GM12801 (cell line): ENCODE data around the gene PSMA3.

ENCODE experiments used
- TF ChIP-seq, protein P1 (sequence below): IDR thresholded peaks from one replicate; pipeline ENCODE4 v1.5.1; 2011; ENCODE audit warnings: control low read depth; ENCODE audit not compliant: insufficient read length; ENCODE audit errors: extremely low read depth

PSMA3 gene

GRCh38 chr14:58245562-58245961, 919 bp downstream of the PSMA3 start:
- TF ChIP-seq, protein P1, sequence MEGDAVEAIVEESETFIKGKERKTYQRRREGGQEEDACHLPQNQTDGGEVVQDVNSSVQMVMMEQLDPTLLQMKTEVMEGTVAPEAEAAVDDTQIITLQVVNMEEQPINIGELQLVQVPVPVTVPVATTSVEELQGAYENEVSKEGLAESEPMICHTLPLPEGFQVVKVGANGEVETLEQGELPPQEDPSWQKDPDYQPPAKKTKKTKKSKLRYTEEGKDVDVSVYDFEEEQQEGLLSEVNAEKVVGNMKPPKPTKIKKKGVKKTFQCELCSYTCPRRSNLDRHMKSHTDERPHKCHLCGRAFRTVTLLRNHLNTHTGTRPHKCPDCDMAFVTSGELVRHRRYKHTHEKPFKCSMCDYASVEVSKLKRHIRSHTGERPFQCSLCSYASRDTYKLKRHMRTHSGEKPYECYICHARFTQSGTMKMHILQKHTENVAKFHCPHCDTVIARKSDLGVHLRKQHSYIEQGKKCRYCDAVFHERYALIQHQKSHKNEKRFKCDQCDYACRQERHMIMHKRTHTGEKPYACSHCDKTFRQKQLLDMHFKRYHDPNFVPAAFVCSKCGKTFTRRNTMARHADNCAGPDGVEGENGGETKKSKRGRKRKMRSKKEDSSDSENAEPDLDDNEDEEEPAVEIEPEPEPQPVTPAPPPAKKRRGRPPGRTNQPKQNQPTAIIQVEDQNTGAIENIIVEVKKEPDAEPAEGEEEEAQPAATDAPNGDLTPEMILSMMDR = no peak

DNA sequence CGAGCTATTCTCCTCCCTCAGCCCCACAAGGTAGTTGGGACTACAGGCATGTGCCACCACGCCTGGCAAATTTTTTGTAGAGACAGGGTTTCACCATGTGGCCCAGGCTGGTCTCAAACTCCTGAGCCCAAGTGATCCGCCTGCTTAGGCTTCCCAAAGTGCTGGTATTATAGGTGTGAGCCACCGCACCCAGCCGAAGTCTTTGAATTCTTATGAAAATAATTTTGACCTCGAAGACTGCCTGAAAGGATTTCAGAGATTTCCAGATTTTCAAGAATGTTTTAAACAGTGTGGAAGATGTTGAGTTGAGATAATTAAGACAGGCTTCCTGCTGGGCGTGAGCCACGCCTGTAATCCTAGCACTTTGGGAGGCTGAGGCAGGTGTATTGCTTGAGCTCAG, 5.0 kb downstream of the PSMA3 start:
- TF ChIP-seq, protein P1 = no peak

DNA sequence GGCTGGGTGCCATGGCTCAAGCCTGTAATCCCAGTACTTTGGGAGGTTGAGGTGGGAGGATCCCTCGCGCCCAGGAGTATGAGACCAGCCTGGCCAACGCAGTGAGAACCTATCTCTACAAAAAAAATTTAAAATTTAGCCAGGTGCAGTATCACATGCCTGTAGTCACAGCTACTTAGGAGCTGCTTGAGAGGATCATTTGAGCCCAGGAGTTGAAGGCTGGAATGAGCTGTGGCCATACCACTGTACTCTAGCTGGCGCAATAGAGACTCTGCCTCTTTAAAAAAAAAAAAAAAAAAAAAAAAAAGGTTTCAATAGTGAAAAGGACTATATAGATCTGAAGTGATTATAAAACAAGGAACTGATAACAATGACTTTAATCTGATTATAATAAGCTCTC, 13.5 kb downstream of the PSMA3 start:
- TF ChIP-seq, protein P1 = no peak

DNA sequence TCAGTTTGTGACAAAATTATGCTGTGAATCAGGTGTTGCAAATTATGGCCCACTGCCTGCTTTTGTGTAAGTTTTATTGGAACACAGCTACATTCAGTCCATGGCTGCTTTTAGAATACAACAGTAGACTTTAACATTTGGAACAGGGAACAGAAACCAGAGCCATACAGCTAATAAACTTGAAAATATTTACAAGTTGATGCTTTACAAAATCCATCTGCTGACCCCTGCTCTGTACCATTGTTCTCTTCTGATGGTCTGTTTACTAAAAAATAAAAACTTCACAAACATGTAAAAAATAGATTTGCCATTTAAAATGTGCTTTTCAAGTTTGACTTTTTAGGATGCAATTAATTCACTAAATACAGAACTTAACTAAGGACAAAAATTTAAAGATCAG, 20.8 kb downstream of the PSMA3 start:
- TF ChIP-seq, protein P1 = no peak

GRCh38 chr14:58270628-58271027, 26.0 kb downstream of the PSMA3 start:
- TF ChIP-seq, protein P1 = no peak

DNA sequence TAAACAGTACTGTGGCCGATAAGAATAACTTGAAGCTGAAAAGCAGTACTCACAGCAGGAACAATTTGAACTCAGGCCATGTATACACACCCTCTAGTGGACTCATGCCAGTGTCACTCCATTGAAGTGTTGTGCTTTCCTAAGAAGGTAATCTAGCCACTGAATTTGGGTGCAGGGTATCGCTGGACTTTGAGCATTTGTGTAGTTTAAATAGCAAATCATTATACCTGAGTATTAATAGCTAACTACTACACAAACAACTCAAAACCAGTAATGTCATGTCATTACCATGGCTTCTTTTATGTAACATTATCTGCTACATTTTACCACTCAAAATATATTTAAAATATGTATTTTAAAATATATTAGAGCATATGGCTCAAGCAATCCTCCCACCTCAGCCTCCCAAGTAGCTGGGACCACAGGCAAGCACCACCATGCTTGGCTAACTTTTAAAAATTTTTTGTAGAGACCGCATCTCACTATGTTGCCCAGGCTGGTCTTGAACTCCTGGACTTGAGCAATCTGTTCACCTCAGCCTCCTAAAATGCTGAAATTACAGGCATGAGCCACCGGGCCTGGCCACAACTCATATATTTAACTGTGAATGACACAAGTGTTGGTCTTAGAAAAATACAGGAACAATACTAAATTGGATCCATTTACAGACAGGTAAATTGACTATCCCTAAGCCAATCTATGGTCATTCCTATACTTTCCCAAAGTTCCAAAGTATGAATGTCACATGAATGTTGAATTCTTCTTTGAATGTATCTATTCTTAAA, 28.1 kb downstream of the PSMA3 start:
- TF ChIP-seq, protein P1 = no peak

- TF ChIP-seq, protein P1 = no peak
Observed at GRCh38 chr14:58274881-58275280, 30.2 kb downstream of the PSMA3 start.
